ENCODE data around the gene PPFIBP2. TPM values are rescaled to one million over a fixed set of nuclear protein-coding genes. Genes with fewer than 3 reads are reported as not detected.

Gene PPFIBP2
- total and polyA plus RNA-seq, 2 of the 13 experiments (the other 11 are each of a cell fraction or from before 2014, with no cell fraction given) = 15.0 to 52.5 TPM

DNA sequence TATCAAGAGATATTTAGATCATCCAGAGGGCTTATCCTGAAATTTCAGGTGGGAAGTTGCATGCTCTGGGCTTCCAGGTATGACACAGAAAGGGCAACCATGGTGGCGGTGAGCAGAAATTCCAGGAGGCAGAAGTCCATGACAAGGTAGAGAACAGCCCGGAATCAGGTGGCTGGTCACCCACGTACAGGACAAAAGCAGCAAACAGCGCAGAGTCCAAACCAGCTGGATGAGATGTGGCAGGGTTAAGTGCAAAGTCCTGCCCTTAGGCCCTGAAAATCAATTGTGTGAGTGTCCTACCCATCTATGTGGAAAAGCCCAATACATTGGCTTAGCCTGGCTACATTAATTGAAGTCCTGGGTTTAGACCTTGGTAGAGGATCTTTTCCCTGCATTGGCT is 11.6 kb downstream of the PPFIBP2 start (continued):
- TF ChIP-seq PRDM15 (CRISPR knock-in tag; IDR thresholded peaks at IDR 0.05) (peak; percentile 56; the same call in 1 of the 2 replicates), ZNF10 (CRISPR knock-in tag; IDR thresholded peaks at IDR 0.05; ENCODE audit: borderline replicate concordance, low read depth) (no peak), CBFB (CRISPR knock-in tag; IDR thresholded peaks at IDR 0.05) (no peak), ZNF160 (CRISPR knock-in tag; IDR thresholded peaks at IDR 0.05) (no peak), ZNF780A (CRISPR knock-in tag; IDR thresholded peaks at IDR 0.05) (no peak), RBM22 (optimal IDR thresholded peaks at IDR 0.05; ENCODE audit: low read length) (no peak), ZNF496 (CRISPR knock-in tag; IDR thresholded peaks at IDR 0.05; ENCODE audit: insufficient replicate concordance) (no peak), MLXIP (CRISPR knock-in tag; IDR thresholded peaks at IDR 0.05; ENCODE audit: borderline replicate concordance) (no peak), NBN (conservative IDR thresholded peaks at IDR 0.05) (no peak), ZNF564 (CRISPR knock-in tag; IDR thresholded peaks at IDR 0.05) (no peak), ISX (CRISPR knock-in tag; conservative IDR thresholded peaks at IDR 0.05) (no peak), ZNF644 (CRISPR knock-in tag; IDR thresholded peaks at IDR 0.05; ENCODE audit: low read depth) (peak; percentile 83), ZHX2 (IDR thresholded peaks at IDR 0.05; ENCODE audit: low read depth) (no peak), ZHX2 (CRISPR knock-in tag; IDR thresholded peaks at IDR 0.05; ENCODE audit: borderline replicate concordance) (no peak), HIVEP1 (CRISPR knock-in tag; IDR thresholded peaks at IDR 0.05) (no peak), NFE2L2 (IDR thresholded peaks at IDR 0.05; ENCODE audit: low read length) (no peak)
- TF ChIP-seq, protein P1, sequence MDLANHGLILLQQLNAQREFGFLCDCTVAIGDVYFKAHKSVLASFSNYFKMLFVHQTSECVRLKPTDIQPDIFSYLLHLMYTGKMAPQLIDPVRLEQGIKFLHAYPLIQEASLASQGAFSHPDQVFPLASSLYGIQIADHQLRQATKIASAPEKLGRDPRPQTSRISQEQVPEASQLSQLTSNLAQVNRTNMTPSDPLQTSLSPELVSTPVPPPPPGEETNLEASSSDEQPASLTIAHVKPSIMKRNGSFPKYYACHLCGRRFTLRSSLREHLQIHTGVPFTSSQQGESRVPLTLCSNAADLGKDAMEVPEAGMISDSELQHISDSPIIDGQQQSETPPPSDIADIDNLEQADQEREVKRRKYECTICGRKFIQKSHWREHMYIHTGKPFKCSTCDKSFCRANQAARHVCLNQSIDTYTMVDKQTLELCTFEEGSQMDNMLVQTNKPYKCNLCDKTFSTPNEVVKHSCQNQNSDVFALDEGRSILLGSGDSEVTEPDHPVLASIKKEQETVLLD (CRISPR knock-in tag; IDR thresholded peaks at IDR 0.05; ENCODE audit: low read depth) = no peak
